Dedifferentiated amniotic fluid mesenchymal stem cell (primary cell): Measurements from ENCODE around the gene PTPN4.

ENCODE experiments used
- DNase-seq: peaks from one replicate; pipeline ENCODE4 v3.0.0-alpha.2; 2016; ENCODE audit errors: extremely low spot score

Gene PTPN4

DNA sequence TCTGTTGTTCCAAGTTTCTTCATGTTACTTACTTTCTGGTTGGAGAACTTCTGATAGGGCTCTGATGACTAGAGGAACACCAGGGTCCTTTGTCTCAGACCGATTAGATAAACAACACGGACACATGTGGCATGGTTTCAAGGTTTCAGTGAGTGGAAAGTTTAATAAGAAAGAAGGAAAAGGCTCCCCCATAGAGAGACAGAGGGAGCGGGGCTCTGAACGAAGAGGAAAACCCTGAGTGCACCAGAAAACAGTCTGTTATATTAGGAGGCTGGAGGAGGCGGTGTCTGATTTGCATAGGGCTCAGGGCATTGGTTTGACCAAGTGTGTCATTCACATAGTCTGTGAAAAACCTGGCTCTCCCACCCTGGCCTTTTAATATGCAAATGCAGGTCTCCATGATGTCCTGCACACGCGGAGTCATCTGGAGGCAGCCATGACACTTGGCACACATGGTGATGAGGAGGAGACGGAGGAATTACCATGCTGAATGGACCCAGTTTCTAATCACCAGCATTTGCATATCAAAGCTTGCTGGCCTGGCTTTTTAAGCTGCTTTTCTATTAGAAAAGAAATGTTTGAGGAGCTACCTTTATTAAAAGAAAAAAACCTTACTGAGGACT lies 94.2 kb downstream of the PTPN4 start:
- DNase-seq: no peak

DNA sequence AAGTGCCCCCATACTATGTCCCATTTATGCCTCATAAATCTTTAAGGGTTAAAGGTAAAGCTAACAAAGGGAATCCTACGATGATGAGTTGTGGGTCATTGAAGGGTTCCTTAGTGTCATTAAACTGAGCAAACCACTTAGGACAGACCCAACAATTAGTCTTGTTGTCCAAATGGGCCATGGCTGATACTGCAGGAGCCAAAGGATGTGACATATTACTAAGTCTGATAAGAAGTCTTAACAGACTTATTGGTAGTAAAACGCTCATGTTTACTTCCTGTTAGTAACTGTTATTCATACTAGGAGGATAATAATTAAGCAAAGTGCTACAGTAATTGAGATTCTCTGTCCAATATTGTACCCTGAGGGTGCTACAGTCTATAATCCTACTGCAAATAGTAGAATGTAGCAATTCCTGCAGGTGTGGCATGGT lies 96.8 kb downstream of the PTPN4 start:
- no peak for DNase-seq

GRCh38 chr2:119857742-119858141 lies 98.0 kb downstream of the PTPN4 start:
- DNase-seq: no peak

DNA sequence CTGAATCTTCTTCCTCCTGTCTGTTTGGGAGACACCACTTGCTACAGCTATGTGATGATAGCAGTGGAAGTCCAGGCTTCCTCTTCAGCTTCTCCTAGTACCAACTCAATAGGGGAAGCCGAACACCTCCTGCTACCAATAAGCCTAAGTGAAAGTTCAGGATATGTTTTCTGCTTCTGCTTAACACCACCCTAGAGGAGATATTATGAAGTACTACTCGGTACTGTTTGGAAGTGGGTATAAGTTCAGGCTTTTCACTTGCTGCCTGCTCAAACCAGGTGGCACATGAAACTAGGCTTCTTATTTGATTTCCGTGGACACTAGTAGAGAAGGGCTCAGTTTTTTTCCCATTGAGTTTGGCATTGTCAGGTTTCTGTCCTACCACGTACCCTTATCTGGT lies 99.8 kb downstream of the PTPN4 start:
- DNase-seq: no peak

DNA sequence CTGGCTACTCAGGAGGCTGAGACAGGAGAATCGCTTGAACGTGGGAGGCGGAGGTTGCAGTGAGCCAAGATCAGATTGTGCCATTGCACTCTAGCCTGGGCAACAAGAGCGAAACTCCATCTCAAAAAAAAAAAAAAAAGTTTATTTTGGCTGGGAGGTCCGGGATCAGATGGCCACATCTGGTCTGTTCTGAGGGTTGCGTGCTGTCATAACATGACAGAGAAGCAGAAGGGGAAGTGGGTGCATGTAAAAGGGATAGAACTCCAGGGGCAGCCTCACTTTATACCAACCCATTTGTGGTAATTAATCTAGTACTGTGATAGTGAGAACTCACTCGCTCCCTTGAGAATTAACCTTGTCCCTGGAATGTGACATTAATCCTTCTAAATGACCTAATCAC lies 101.2 kb downstream of the PTPN4 start:
- no peak for DNase-seq

GRCh38 chr2:119862127-119862889 lies 102.6 kb downstream of the PTPN4 start:
- no peak for DNase-seq

- no peak for DNase-seq
These were observed 104.6 kb downstream of the PTPN4 start for GRCh38 chr2:119864318-119864717.

GRCh38 chr2:119871725-119872124 lies 112.0 kb downstream of the PTPN4 start:
- no peak for DNase-seq

- no peak for DNase-seq
These were observed 113.9 kb downstream of the PTPN4 start for GRCh38 chr2:119873350-119874315.

GRCh38 chr2:119879502-119879901 lies 119.8 kb downstream of the PTPN4 start:
- DNase-seq: no peak

GRCh38 chr2:119888680-119889079 lies 129.0 kb downstream of the PTPN4 start:
- DNase-seq: peak; percentile 78

- no peak for DNase-seq
These were observed 138.1 kb downstream of the PTPN4 start for GRCh38 chr2:119897736-119898395.

DNA sequence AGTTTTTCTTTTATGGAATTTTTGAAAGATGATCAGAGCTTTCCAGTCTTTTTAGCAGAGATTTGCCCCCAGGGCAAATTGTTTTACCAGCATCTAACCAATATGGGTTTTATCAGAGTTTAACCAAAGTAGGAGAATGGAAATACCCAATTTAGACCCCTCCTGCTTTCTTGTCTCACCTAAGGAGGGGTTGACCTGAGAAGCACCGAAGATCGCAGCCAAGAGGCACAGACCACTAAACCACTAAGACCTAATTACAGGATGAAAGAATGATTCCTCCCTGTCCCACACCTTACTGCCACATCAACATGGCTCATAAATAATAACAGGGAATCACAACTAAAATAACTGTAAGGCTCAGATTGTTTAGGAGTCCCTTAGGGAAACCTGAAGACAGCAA lies 141.3 kb downstream of the PTPN4 start:
- DNase-seq: no peak

DNA sequence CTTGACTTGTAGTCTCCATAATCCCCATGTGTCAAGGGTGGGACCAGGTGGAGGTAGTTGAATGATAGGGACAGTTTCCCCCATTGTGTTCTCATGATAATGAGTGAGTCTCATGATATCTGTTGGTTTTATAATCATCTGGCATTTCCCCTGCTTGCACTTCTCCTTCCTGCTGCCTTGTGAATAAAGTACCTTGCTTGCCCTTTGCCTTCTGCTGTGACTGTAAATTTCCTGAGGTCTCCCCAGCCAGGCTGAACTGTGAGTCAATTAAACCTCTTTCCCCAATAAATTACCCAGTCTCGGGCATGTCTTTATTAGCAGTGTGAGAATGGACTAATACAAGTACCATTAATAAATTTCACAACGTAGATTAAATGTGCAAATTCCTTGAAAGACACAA lies 150.8 kb downstream of the PTPN4 start:
- DNase-seq: no peak

DNA sequence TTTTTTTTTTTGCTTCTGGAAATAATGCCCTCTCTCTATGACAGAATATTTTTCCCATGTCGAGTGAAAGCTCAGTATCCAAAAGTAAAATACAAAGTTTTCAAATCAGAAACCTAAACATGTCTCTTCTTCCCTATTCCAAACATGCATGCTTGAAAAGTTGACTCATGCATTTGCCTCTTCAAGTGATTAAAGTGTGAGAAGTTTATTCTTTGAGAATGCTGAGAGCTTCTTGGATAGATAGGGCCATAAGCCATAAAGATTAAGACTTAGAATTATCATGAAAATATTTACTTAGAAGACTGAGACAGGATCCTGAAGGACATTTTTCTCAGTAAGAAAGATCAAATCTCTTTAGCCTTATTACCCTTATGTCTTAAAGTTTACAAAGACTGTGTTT lies 154.5 kb downstream of the PTPN4 start:
- no peak for DNase-seq

DNA sequence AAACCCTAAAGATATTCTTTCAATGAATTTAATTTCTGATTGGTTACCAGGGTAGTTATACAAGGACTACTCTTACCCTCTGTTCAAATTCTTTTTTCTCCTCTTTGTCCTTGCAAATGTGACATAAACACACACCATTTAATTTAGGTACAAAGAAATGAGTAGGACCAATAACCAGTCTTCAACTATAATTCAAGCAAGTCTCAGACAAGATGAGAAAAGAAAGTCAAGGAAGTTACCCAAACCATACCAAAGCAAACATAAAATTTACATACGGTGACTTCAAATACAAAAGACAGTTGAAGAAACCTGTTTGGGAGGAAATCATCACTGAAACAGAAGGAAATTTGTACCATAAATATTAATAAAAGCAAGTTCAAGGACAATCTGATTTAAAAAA lies 162.1 kb downstream of the PTPN4 start:
- DNase-seq: no peak

- no peak for DNase-seq
These were observed 163.0 kb downstream of the PTPN4 start for GRCh38 chr2:119922699-119923098.

DNA sequence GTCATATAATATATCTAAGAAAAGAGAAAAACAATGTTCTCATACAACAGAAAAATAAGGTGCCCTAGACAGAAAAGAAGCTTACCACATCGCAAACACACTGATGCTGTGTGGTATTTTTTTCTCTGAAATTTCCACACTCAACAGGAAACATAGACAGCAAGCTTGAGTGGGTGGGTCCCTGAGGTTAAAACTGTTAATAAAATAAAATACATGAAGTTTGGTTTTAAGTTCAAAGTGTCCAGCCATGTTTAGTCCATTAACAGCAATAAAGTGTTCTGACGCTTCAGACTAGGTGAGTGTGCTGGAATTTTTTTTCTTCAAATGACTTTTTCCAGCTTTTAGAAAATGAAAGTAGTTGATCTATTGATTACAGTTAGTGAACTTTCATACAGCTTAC lies 169.8 kb downstream of the PTPN4 start:
- DNase-seq: no peak

DNA sequence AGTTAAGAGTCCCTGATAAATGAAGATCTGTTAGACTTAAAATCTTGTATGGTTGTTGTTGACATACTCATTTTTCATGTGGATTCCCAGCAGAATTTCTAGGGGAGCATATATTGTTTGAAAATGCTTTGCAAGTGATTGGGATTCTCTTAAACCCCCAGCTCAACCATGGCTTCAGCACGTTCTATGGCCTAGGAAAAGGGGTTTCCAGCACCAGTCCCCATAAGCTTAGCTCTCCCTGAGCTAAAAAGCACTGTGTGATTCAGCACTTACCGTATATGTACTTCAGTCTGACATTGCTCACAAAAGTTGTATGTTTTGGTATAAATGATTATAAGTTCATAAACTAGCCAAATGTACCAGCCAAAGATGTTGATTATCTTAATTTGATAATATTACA lies 173.1 kb downstream of the PTPN4 start:
- DNase-seq: no peak

- DNase-seq: no peak
These were observed 174.6 kb downstream of the PTPN4 start for GRCh38 chr2:119934319-119934718.

GRCh38 chr2:119937680-119938079 lies 178.0 kb downstream of the PTPN4 start:
- DNase-seq: no peak

DNA sequence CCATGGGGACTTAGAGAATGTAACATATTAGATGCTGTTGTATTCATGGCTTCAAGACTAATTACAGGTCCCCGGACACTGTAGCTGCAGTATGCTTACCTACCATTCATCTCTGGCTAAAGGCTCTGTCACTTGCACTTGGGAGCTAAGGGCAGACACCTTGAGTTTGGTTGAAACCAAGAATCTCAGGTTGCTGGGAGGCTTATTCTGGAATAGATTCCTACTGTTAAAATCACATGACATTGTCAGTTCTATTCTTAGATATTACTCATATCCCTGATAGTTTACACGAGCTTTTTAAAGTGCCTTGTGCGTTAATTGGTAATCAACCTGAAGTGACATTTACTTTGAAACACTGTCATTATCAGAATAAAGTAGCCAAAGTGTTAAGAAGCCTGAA lies 180.2 kb downstream of the PTPN4 start:
- DNase-seq: no peak
